ENCODE results near the gene SLC9C1. TPM values are rescaled to one million over a fixed set of nuclear protein-coding genes. Genes with fewer than 3 reads are reported as not detected.
A peak's percentile ranks its signal among the peaks of the same experiment; 100 is the strongest.

Gene SLC9C1
- total RNA-seq, 2 experiments from 2014 or later: not detected

GRCh38 chr3:112095731-112096130 is 198.3 kb downstream of the SLC9C1 start:
- CTCF ChIA-PET: interaction anchor here (1.1 to 2.6 kb wide), 2 partner anchors 9 to 16 kb away, joined by 3 to 7 read pairs; partner anchors contain the start of gene C3orf52
- ATAC-seq (no peak), DNase-seq (no peak)
- Mint-ChIP-seq H3K27ac (no peak overlapping the region), H3K36me3 (ENCODE audit: low read depth) (peaks cover 7% of the 10 kb centered on the region), H3K4me1 (ENCODE audit: low read depth) (peaks cover 26% of the 10 kb centered on the region), H3K4me3 (no peak overlapping the region), H3K9me3 (ENCODE audit: insufficient read depth) (no peaks in the 10 kb centered on the region), H3K27me3 (ENCODE audit: low read depth) (no peaks in the 10 kb centered on the region)
- POLR2A ChIA-PET: no interaction called here

GRCh38 chr3:112093180-112093522 is 200.9 kb downstream of the SLC9C1 start:
- Mint-ChIP-seq H3K9me3 (ENCODE audit: insufficient read depth) (no peaks in the 10 kb centered on the region), H3K4me1 (ENCODE audit: low read depth) (peaks cover 38% of the 10 kb centered on the region), H3K4me3 (no peak overlapping the region), H3K36me3 (ENCODE audit: low read depth) (peaks cover 7% of the 10 kb centered on the region), H3K27ac (peak overlapping the region; percentile 2), H3K27me3 (ENCODE audit: low read depth) (no peaks in the 10 kb centered on the region)
- POLR2A ChIA-PET: no interaction called here
- DNase-seq (no peak), ATAC-seq (no peak)
- CTCF ChIA-PET: interaction anchor here (1.4 to 2.7 kb wide), 2 partner anchors 14 to 19 kb away, joined by 4 to 17 read pairs; no protein-coding TSS in a partner anchor

GRCh38 chr3:112092496-112093179 is 201.4 kb downstream of the SLC9C1 start:
- Mint-ChIP-seq H3K27me3 (ENCODE audit: low read depth) (no peaks in the 10 kb centered on the region), H3K9me3 (ENCODE audit: insufficient read depth) (no peaks in the 10 kb centered on the region), H3K4me1 (ENCODE audit: low read depth) (peaks cover 40% of the 10 kb centered on the region), H3K27ac (peak overlapping the region; percentile 56), H3K4me3 (no peak overlapping the region), H3K36me3 (ENCODE audit: low read depth) (peaks cover 7% of the 10 kb centered on the region)
- POLR2A ChIA-PET: interaction anchor here (0.6 kb wide), 1 partner anchor 43 kb away, joined by 3 read pairs; no protein-coding TSS in a partner anchor
- DNase-seq (no peak), ATAC-seq (peak; percentile 28)
- CTCF ChIA-PET: interaction anchor here (1.4 to 2.7 kb wide), 2 partner anchors 14 to 19 kb away, joined by 4 to 17 read pairs; no protein-coding TSS in a partner anchor

DNA sequence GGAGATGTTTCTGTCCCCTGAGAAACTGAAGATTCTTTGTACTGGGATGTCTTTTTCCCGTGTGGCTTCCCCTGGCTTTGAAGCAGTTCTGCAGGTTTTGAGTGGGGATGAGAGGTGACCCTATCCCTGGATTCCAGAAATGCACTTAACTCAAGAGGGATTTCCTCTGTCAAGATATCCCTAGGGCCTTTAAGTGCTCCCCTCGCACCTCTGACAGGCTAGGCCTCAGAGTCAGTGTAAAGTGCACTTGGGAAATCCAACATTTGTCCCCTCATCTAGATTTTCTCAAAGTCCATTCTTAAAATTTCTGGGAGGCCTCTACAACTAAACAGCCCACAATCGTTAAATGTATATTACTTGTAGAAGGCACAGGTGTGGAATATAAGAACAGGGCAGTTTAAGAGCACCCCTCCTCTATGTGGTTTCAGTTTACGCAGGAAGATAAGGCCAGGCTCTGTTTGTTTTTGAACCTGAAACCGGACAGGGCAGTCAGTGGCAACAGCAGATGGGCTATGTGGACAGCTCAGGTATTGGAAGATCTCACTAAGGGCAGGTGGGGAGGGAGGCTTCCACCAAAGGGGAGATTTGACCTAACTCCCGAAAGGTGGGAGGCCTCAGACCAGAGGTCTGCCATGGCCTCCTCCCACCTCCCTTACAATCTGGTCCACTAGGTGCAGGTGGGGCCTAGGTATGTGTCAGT is 203.0 kb downstream of the SLC9C1 start:
- ATAC-seq (no peak), DNase-seq (no peak)
- H3K4me1 Mint-ChIP-seq (ENCODE audit: low read depth): peaks cover 49% of the 10 kb centered on the region
- peak overlapping the region; percentile 31 for H3K27ac Mint-ChIP-seq
- ChIA-PET POLR2A (no interaction called here), CTCF (interaction anchor here (2.7 kb wide), 1 partner anchor 21 kb away, joined by 17 read pairs; no protein-coding TSS in a partner anchor)
- H3K9me3 Mint-ChIP-seq (ENCODE audit: insufficient read depth): no peaks in the 10 kb centered on the region
- no peak overlapping the region for H3K4me3 Mint-ChIP-seq
- H3K36me3 Mint-ChIP-seq (ENCODE audit: low read depth): peaks cover 5% of the 10 kb centered on the region
- no peaks in the 10 kb centered on the region for H3K27me3 Mint-ChIP-seq (ENCODE audit: low read depth)

Small RNA genes within 50 kb of the gene (microRNA-seq; reads per million reads assigned to microRNA genes)
- not detected for gene MIR567

Other genes with a start within 250 kb of the SLC9C1 start
- gene C3orf52, start 207.8 kb downstream of the SLC9C1 start, total RNA-seq: 1 to 10 TPM; 2.3 to 2.5 TPM
- 1 to 10 TPM; 5.6 to 6.9 TPM for gene GCSAM, start 161.0 kb downstream of the SLC9C1 start, total RNA-seq
- gene CD200, start 38.9 kb upstream of the SLC9C1 start, total RNA-seq: 1 to 10 TPM in 1 of 2 experiments, under 1 TPM in 1; 0.86 to 1.4 TPM
- 10 to 100 TPM; 22.3 to 26.0 TPM for gene BTLA, start 205.3 kb upstream of the SLC9C1 start, total RNA-seq